Measurements from ENCODE around the gene FOXJ3.

DNA sequence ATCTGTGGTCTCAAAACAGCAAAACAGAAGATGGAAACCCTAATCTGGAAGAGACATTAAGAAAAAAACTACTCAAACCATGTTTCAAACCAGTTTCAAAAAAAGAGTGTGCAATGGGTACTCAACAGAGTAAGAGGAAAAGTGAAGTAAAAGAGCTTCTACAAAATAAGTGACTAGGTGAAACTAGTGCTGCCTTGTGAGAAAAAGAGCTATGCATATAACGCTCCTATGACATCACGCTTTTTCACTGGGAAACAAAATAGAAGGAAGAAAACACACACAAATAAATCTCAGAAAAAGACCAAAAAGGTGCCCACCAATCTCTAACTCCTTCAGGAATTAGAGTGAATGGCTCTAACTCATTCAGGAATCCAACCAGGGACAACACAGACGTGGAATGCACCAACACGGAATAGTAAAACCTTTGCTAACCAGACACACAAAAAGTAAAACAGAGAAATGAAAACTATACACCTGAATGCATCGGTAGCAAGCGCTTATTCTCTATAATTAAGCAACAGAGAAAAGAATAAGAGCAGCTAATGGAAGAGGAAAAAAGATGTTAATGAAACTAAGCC is 1.3 kb downstream of the FOXJ3 start:
- TF ChIP-seq, protein P1, sequence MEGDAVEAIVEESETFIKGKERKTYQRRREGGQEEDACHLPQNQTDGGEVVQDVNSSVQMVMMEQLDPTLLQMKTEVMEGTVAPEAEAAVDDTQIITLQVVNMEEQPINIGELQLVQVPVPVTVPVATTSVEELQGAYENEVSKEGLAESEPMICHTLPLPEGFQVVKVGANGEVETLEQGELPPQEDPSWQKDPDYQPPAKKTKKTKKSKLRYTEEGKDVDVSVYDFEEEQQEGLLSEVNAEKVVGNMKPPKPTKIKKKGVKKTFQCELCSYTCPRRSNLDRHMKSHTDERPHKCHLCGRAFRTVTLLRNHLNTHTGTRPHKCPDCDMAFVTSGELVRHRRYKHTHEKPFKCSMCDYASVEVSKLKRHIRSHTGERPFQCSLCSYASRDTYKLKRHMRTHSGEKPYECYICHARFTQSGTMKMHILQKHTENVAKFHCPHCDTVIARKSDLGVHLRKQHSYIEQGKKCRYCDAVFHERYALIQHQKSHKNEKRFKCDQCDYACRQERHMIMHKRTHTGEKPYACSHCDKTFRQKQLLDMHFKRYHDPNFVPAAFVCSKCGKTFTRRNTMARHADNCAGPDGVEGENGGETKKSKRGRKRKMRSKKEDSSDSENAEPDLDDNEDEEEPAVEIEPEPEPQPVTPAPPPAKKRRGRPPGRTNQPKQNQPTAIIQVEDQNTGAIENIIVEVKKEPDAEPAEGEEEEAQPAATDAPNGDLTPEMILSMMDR (IDR thresholded peaks at IDR 0.05) = no peak
- TF ChIP-seq POLR2A (IDR thresholded peaks at IDR 0.05) = no peak
